Activated CD8-positive, alpha-beta memory T cell treated with anti-CD3 and anti-CD28 coated beads, Interleukin-2, amount 50 U/mL, for 1 hour (primary cell): ENCODE results near the gene SPATA45.
A peak's percentile ranks its signal among the peaks of the same experiment; 100 is the strongest.

Experiments
- DNase-seq: peaks from one replicate; pipeline ENCODE4 v3.0.0-alpha.2; 2020; ENCODE audit errors: extremely low read depth

SPATA45 gene

GRCh38 chr1:212828395-212828794 is 19.1 kb downstream of the SPATA45 start:
- no peak for DNase-seq

GRCh38 chr1:212827831-212828278 is 19.6 kb downstream of the SPATA45 start:
- DNase-seq, result no peak

GRCh38 chr1:212827171-212827776 is 20.2 kb downstream of the SPATA45 start:
- no peak for DNase-seq

GRCh38 chr1:212825798-212826452 is 21.5 kb downstream of the SPATA45 start:
- DNase-seq, result no peak

GRCh38 chr1:212824201-212824600 is 23.2 kb downstream of the SPATA45 start:
- no peak for DNase-seq

GRCh38 chr1:212822956-212823355 is 24.5 kb downstream of the SPATA45 start:
- no peak for DNase-seq

GRCh38 chr1:212820969-212821368 is 26.5 kb downstream of the SPATA45 start:
- no peak for DNase-seq

- DNase-seq, result no peak
These were observed 27.7 kb downstream of the SPATA45 start for GRCh38 chr1:212819726-212820125.

- no peak for DNase-seq
These were observed 30.7 kb downstream of the SPATA45 start for GRCh38 chr1:212816567-212817278.

- DNase-seq, result no peak
These were observed 32.7 kb downstream of the SPATA45 start for GRCh38 chr1:212814537-212815334.

GRCh38 chr1:212805767-212806166 is 41.7 kb downstream of the SPATA45 start:
- no peak for DNase-seq

GRCh38 chr1:212797681-212798080 is 49.8 kb downstream of the SPATA45 start:
- no peak for DNase-seq

GRCh38 chr1:212794561-212795014 is 52.9 kb downstream of the SPATA45 start:
- DNase-seq, result no peak

GRCh38 chr1:212792396-212792908 is 55.0 kb downstream of the SPATA45 start:
- no peak for DNase-seq

- peak; percentile 68 for DNase-seq
These were observed 55.6 kb downstream of the SPATA45 start, which contains the start of the genes NSL1 and TATDN3 for GRCh38 chr1:212791676-212792395. Gene NSL1, minus strand, starts transcription at chr1:212791777. Its CDS starts 14 bp downstream, at chr1:212791763. Gene TATDN3, plus strand, starts transcription at chr1:212791894. Its CDS starts 28 bp downstream, at chr1:212791922.

GRCh38 chr1:212791261-212791675 is 56.2 kb downstream of the SPATA45 start:
- DNase-seq, result no peak

- DNase-seq, result no peak
These were observed 61.6 kb downstream of the SPATA45 start for GRCh38 chr1:212785871-212786270.

- DNase-seq, result no peak
These were observed 63.5 kb downstream of the SPATA45 start for GRCh38 chr1:212783976-212784375.

GRCh38 chr1:212782422-212783154 is 64.9 kb downstream of the SPATA45 start:
- DNase-seq, result no peak

GRCh38 chr1:212781225-212781624 is 66.2 kb downstream of the SPATA45 start:
- DNase-seq, result no peak
